MG63 (cell line): ENCODE data around the gene KCNK13. TPM values are rescaled to one million over a fixed set of nuclear protein-coding genes. Genes with fewer than 3 reads are reported as not detected.
"Not testable (repeated sequence)": the region's sequence is repeated elsewhere in the genome, so short reads cannot be mapped to it uniquely, and the experiment has no call there.

Experiments used
- DNase-seq: peaks from one replicate; pipeline ENCODE4 v3.0.0-alpha.2; 2020
- H3K27me3 ChIP-seq: fragments of 250-450 bp; sonication (Bioruptor Pico); 2 replicates; pipeline ENCODE4 v1.5.1; 2020; ENCODE audit warnings: mild to moderate bottlenecking, moderate library complexity
- H3K36me3 ChIP-seq: fragments of 250-450 bp; sonication (Bioruptor Pico); 2 replicates; pipeline ENCODE4 v1.5.1; 2020; ENCODE audit warnings: mild to moderate bottlenecking, moderate library complexity
- H3K4me3 ChIP-seq: fragments of 250-450 bp; sonication (Bioruptor Pico); 2 replicates; pipeline ENCODE4 v1.5.1; 2020; ENCODE audit warnings: mild to moderate bottlenecking, moderate library complexity
- H3K9me3 ChIP-seq: fragments of 250-450 bp; sonication (Bioruptor Pico); 2 replicates; pipeline ENCODE4 v1.5.1; 2020; ENCODE audit warnings: mild to moderate bottlenecking, moderate library complexity
- total RNA-seq: library from RNA; depleted of rRNA; stranded (reverse); fragments of >200 nt; shearing (Covaris generic); gene quantifications from 2 replicates; pipeline ENCODE4 v1.2.3, GENCODE V29; 2014; ENCODE audit warnings: low replicate concordance; rRNA removed

Gene KCNK13
- not detected in 2 replicates for total RNA-seq

DNA sequence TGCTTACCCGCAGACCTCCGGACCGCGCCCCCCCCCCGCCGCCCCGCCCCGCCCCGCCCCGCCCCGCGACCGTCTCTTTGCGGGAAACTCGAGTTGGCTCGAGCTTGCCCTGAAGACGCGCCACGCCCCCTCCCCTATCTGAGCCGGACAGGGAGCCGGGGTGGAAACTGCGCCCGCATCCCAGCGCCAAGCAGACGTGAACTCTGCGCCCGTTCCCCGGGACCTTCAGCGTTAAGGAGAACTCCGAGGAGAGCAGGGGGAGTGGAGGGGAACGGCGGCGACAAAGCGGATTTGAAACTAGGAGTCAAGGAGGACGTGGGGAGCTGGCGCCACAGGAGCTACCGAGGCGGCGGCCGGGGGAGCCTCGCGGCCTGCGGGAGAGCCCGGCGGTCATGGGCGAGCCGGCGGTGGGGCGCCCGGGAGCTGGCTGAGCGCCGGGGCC is at the start of gene KCNK13:
TSS of gene KCNK13 (plus strand) at position 310 of the 442 bp plus-strand sequence. CDS start 212 bp downstream, outside the sequence.
- no peak for DNase-seq
- Histone ChIP-seq H3K27me3 (peaks cover 32% of the 10 kb centered on the region), H3K36me3 (no peaks in the 10 kb centered on the region), H3K4me3 (peak within 1 kb of the TSS; percentile 39), H3K9me3 (no peaks in the 10 kb centered on the region)

DNA sequence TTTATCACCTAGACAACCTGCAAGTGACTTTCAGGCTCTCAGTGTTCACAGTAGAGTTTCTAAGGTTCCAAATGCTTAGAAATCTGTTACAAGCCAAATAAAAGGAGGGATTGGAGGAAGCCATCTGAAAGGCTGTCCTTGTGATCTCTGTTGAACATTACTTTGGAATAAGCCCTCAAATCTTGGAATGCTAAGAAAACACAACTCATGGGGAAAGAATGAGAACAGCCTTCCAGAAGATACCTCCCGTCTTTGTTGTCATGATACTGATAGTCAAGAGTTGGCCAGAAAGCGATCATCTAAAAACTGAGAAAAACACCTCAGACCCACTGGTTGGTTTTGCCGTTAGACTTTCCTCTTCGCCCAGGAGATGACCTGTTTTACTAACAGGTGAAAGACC is 44.4 kb upstream of the KCNK13 start:
- Histone ChIP-seq H3K9me3 (no peaks in the 10 kb centered on the region), H3K4me3 (no peak overlapping the region), H3K36me3 (no peaks in the 10 kb centered on the region; the same call in 1 of the 2 replicates), H3K27me3 (no peaks in the 10 kb centered on the region)
- DNase-seq, result no peak

DNA sequence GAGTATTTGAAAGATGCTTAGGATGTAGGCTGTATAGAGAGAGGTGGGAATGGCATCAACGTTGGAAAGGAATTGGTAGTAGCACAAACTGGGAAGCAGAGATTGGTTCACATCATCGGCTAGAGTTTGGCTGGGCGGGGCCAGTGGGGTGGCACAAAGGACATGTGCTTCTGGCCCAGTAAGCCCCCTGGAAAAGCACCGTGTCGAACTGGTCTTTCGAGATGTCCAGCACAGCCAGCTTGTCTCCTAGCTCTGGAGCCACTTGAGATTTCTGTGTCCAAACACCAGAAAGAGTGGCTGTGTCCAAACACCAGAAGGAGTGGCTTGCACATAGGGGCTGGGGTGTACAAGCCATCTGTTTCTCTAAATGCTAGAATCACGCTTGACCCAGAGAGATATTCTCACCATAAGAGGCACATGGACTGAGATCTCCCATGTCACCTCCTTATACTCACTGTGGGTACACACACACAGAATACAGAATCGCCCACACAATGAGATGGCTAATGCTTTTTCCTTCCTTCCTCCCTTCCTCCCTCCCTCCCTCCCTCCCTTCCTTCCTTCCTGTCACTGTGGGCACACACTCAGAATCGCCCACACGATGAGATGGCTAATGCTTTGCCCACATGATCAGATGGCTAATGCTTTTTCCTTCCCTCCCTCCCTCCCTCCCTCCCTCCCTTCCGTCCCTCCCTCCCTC is 41.8 kb upstream of the KCNK13 start:
- DNase-seq, result peak; percentile 13
- Histone ChIP-seq H3K27me3 (no peaks in the 10 kb centered on the region), H3K4me3 (no peak overlapping the region), H3K36me3 (no peaks in the 10 kb centered on the region; the same call in 1 of the 2 replicates), H3K9me3 (no peaks in the 10 kb centered on the region)

DNA sequence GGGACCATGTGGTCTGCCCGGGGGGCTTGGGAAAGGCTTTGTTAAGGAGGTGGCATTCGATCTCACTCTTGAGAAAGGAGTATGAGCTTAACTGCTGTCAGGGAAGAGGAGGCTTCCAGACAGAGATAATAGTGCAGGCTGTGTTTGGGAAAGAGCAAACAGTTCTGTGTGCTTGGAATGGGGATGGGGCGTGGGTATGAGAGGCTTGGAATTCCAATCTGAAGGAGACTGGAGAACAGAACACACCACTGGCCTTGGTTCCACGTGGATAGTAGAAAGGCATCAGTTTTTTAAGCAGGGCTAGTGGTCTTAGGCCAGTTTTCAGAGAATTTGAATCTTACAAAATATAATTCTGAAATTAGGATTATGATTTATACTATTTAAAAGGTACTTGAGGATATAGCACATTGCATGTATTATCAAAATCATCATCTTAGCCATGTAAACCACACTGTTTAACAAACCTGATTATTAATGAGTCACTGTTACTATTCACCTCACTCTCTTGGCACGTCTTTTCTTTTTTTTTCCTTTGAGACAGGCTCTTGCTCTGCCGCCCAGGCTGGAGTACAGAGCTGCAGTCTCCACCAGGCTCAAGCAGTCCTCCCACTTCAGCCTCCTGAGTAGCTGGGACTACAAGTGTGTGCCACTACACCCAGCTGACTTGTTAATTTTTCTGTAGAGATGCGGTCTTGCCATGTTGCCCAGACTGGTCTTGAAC is 38.5 kb upstream of the KCNK13 start:
- Histone ChIP-seq H3K36me3 (no peaks in the 10 kb centered on the region; the same call in 1 of the 2 replicates), H3K9me3 (no peaks in the 10 kb centered on the region), H3K27me3 (no peaks in the 10 kb centered on the region), H3K4me3 (no peak overlapping the region)
- no peak for DNase-seq

DNA sequence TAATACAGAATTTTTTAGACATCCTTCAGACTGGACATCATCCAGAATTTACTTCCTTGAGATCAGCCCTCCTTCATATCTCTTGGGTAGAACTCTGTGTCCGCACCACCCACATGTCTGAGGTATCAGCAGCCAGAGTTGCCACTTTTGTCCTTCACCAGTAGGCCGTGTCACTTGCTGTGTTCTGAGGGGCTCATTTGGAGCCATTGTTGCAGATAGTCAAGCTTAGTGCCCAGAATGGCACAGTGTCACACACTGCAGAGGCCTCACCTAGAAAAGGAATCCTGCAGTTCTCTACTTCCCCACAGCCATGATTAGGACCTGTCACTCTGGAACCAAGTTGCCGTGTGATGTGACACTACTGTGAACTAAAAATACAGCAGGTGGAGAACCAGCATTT is 36.9 kb upstream of the KCNK13 start:
- no peak for DNase-seq
- Histone ChIP-seq H3K9me3 (no peaks in the 10 kb centered on the region), H3K4me3 (no peak overlapping the region), H3K27me3 (no peaks in the 10 kb centered on the region), H3K36me3 (no peaks in the 10 kb centered on the region)

DNA sequence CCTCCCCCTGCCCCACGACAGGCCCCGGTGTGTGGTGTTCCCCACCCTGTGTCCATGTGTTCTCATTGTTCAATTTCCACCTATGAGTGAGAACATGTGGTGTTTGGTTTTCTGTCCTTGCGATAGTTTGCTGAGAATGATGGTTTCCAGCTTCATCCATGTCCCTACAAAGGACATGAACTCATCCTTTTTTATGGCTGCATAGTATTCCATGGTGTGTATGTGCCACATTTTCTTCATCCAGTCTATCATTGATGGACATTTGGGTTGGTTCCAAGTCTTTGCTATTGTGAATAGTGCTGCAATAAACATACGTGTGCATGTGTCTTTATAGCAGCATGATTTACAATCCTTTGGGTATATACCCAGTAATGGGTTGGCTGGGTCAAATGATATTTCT is 35.2 kb upstream of the KCNK13 start:
- not testable (repeated sequence) for DNase-seq, H3K4me3 ChIP-seq, H3K9me3 ChIP-seq, H3K27me3 ChIP-seq, H3K36me3 ChIP-seq

DNA sequence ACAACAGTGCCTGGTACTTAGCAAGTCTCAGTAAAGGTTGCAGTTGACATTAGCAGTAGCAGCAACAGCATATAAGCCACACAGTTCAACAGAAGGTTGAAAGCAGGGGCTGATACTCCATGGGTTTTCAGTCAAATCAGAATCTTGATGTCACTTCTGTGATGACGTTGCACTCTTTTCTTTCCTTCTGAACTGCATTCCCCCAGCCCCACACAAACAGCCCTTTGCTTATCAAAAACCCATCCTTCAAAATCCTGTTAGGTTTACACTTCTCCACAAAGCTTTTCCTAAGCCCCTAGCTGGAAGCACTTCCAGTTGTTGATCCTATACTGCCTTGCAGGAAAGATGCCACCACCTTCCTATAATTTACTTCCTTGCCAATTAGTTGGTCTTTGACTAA is 34.0 kb upstream of the KCNK13 start:
- peaks cover 3% of the 10 kb centered on the region; the same call in 1 of the 2 replicates for H3K36me3 ChIP-seq
- DNase-seq, result no peak
- no peaks in the 10 kb centered on the region for H3K9me3 ChIP-seq
- no peaks in the 10 kb centered on the region for H3K27me3 ChIP-seq
- no peak overlapping the region for H3K4me3 ChIP-seq

DNA sequence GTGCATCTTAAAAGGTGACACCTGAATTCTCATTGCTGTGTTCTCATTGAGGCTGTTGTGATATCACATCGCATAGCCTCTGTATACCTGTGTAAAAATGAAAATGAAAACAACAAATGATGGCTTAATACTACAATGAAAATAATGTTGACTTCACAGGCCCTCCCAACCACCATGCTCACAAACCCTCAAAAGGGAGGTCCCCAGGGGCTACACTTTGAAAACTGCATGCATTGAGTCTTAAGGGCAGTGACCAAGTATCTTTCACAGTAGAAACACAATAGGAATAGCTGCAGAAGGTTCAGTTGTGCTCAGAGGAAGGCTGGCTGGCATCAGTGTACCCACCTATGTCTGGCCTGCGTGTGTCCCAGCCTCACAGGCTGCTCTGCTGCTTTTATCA is 27.6 kb upstream of the KCNK13 start:
- Histone ChIP-seq H3K4me3 (no peak overlapping the region), H3K9me3 (no peaks in the 10 kb centered on the region), H3K27me3 (no peaks in the 10 kb centered on the region), H3K36me3 (peaks cover 17% of the 10 kb centered on the region)
- no peak for DNase-seq

DNA sequence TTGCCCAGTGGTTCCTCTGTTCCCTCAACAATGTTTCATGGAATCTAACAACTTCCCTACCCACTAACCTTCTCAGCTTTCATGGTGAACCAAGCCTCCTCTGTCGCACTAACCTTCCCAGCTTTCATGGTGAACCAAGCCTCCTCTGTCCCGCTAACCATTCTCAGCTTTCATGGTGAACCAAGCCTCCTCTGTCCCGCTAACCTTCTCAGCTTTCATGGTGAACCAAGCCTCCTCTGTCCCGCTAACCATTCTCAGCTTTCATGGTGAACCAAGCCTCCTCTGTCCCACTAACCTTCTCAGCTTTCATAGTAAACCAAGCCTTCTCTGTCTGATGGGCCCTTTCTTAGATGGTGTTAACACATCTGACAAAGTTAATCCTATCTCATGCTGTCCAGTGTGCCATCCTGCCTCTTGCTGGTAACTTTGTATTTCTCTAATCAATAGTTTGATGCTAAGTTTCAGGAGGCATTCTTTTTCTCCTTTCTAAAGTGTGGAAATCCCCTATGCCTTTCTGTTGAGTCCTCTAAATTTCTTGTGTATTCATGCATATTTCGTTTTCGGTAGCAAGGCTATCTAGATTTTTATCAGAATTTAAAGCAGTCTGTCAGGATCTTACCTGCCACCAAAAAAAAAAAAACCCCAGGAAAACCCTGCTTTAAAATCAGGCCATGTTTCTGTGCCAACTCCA is 26.8 kb upstream of the KCNK13 start:
- Histone ChIP-seq H3K4me3 (no peak overlapping the region), H3K36me3 (peaks cover 17% of the 10 kb centered on the region), H3K9me3 (no peaks in the 10 kb centered on the region), H3K27me3 (no peaks in the 10 kb centered on the region)
- DNase-seq, result no peak

DNA sequence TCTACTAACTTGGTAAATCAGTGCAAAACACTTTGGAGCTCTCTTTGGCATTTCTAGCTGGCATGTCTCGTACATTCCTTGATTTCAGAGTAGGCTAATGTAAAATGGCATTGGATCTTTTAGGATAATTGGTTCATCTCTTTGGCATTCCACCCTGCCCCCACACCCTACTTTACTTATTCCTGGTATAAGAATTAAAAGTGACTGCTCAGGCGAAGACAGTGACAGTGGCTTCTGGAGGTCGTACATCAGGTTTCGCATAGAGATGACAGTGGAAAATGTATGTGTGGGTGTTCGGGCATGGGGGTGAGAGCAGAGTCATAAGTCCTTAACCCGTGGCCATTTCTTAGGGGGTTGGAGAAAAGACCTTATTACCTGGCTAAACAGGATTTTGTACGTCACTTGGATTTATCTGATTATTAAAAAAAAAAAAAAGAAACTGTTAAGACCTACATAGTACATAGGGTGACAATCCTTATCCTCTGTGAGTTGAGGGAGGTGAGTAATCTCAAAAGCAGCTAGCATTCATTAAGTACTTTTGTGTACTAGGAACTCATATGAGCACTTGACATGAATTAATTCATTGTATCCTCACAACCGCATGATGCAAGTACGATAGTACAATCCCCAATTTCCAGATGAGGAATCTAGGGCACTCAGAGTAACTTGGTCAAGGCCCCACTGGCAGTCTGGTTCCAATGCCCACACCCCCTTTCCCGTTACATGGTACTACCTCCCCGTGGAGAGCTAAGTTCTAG is 22.4 kb upstream of the KCNK13 start:
- DNase-seq, result no peak

DNA sequence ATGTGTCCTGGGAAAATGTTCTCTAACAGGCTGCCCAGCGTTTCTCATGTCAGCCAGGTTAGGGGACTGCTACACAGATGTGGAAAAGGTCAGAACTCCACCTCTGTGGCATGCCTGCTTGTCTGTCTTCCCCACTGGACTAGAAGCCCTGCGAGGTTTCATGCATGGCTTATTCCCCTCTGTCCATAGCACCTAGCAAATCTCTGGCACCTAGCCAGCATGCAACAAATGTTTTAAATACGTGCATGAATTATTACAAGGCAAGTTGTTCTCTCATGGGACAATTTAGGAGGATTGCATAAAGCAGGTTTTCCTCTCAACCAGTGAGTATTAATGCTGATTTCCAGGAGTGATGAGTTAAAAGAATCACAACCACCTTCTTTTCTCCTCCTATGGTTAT is 21.4 kb upstream of the KCNK13 start:
- H3K36me3 ChIP-seq, result peaks cover 10% of the 10 kb centered on the region
- DNase-seq, result no peak
- no peak overlapping the region for H3K4me3 ChIP-seq
- no peaks in the 10 kb centered on the region for H3K9me3 ChIP-seq
- no peaks in the 10 kb centered on the region for H3K27me3 ChIP-seq

More for the DNA sequence above, 22.4 kb upstream of the KCNK13 start:
- Histone ChIP-seq H3K4me3 (no peak overlapping the region), H3K36me3 (peaks cover 12% of the 10 kb centered on the region), H3K27me3 (no peaks in the 10 kb centered on the region), H3K9me3 (no peaks in the 10 kb centered on the region)

DNA sequence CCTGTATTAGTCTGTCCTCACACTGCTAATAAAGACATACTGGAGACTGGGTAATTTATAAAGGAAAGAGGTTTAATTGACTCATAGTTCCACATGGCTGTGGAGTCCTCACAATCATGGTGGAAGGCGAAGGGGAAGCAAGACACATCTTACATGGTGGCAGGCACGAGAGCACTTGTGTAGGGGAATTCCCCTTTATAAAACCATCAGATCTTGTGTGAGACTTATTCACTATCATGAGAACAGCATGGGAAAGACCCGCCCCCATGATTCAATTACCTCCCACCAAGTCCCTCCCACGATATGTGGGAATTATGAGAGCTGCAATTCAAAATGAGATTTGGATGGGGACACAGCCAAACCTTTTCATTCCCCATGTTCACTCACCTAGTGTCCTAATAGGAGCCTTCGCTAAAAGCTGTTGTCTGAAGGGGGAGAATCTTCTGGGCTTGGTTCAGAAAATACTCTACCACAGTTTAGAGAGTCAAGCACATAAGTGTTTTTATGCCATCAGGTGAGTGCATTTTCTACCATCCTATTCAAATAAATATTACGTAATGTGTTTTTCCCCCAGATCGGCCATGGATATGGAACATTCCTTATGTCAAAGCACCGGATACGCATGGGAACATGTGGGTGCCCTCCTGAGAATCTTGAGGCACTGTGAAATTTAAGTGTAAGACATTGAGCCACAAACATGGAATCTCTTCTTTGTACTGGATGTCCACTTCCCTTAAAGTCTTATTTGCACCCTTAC is 19.1 kb upstream of the KCNK13 start:
- H3K4me3 ChIP-seq, result no peak overlapping the region
- no peaks in the 10 kb centered on the region for H3K9me3 ChIP-seq
- H3K27me3 ChIP-seq, result no peaks in the 10 kb centered on the region
- peaks cover 1% of the 10 kb centered on the region; the same call in 1 of the 2 replicates for H3K36me3 ChIP-seq
- DNase-seq, result no peak

DNA sequence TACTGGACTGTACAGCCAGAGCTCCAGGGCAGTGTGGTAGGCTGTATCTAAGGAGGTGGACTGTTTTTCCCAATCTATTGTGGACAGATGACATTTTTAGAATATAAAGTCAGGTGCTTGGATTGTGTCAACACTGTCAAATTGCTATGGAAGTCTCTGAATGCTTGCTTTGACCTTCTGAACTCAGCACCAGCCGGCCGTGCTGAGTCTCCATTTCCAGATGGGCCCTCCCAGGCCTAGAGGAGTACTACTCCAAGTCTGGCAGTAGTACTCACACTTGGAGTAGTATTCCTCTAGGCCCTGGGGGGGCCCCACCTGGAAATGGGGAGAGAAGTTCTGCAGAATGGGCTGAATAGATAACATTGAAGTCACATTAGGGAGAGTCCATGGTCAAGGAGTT is 16.2 kb upstream of the KCNK13 start:
- no peaks in the 10 kb centered on the region for H3K27me3 ChIP-seq
- no peaks in the 10 kb centered on the region for H3K9me3 ChIP-seq
- DNase-seq, result no peak
- H3K4me3 ChIP-seq, result no peak overlapping the region
- no peaks in the 10 kb centered on the region for H3K36me3 ChIP-seq

DNA sequence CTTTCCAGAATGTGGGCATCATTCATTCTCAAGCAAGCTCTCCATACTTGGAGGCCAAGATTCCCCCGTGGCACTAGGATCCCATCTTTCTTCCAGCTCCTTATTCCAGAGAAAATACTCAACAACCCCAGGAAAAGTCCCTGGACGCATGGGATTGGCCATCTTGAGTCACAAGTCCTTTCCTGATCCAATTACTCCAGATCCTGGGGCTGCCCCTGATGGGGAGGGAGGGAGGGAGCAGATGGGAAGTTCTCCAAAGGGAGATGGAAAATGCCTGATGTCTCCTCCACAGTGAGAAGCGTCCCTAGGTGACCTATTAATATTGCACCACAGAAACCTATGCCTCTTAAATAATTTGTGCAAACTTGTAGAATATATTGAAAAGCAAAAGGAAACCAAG is 12.4 kb upstream of the KCNK13 start:
- no peaks in the 10 kb centered on the region for H3K9me3 ChIP-seq
- no peak for DNase-seq
- H3K4me3 ChIP-seq, result no peak overlapping the region
- H3K27me3 ChIP-seq, result no peaks in the 10 kb centered on the region
- H3K36me3 ChIP-seq, result no peaks in the 10 kb centered on the region

DNA sequence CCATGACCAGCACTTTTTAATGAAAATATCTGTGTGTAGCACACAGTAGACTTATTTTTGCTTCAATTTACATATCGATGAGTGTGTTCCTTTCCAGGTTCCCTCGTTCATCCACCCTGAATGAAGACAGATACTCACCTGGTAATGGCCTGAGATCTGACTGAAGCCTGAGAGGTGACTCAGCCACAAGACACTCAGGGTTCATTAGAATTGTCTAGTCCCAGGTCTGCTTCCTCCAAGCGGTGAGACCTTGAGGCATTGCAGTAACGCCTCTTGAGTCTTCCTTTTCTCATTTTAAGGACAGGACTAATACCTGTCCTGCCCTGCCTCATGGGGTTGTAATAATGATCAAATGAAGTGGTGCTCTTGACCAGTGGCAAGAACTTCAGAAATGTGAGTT is 11.5 kb upstream of the KCNK13 start:
- no peaks in the 10 kb centered on the region for H3K9me3 ChIP-seq
- DNase-seq, result no peak
- H3K36me3 ChIP-seq, result no peaks in the 10 kb centered on the region
- no peaks in the 10 kb centered on the region for H3K27me3 ChIP-seq
- no peak overlapping the region for H3K4me3 ChIP-seq

DNA sequence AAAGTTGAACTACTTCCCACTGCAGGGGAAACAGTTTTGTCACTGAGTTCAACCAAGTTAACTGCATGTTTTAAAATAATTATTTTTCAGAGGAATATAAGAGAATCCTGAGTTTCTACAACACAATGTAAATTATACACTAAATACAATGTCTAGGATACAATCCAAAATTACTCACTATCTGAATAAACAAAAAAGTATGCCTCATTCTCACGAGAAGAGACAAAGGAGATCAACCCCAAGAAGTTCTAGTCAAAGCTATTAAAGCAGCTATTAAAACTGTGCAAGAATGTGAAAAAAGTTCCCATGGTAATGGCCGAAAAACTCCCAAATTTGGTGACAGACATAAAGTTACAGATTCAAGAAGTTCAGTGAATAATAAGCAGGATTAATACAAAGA is 8.8 kb upstream of the KCNK13 start:
- no peaks in the 10 kb centered on the region for H3K9me3 ChIP-seq
- DNase-seq, result no peak
- no peak overlapping the region for H3K4me3 ChIP-seq
- H3K27me3 ChIP-seq, result no peaks in the 10 kb centered on the region
- H3K36me3 ChIP-seq, result no peaks in the 10 kb centered on the region
